ENCODE data around the gene HSD17B7. TPM values are rescaled to one million over a fixed set of nuclear protein-coding genes. Genes with fewer than 3 reads are reported as not detected.

Gene HSD17B7
- total and polyA plus RNA-seq, 9 of the 15 experiments (the other 6 are each of a cell fraction or from before 2014, with no cell fraction given): 12.7 to 48.7 (median 21.3) TPM

GRCh38 chr1:162838863-162839262 is 48.4 kb downstream of the HSD17B7 start:
- Histone ChIP-seq H3K9ac (ENCODE audit: insufficient read depth in 1 of 2, low read depth in 2 of 2, low read length in 2 of 2) (no peak overlapping the region), H2AFZ (ENCODE audit: low read depth, low read length) (no peak overlapping the region), H3K4me2 (ENCODE audit: insufficient read depth, low read length) (no peak overlapping the region), H3K9me1 (ENCODE audit: control insufficient read depth, insufficient read depth, low read length) (no peaks in the 10 kb centered on the region), H4K20me1 (replicated peaks; ENCODE audit: control insufficient read depth, insufficient read depth, low read length) (no peaks in the 10 kb centered on the region), H3K79me2 (ENCODE audit: control insufficient read depth, insufficient read depth, low read length) (no peaks in the 10 kb centered on the region), H3K27me3 (ENCODE audit: control insufficient read depth in 2 of 2, insufficient read depth in 2 of 2, low read length in 2 of 2) (peaks cover 0 to 2% of the 10 kb centered on the region in 2 experiments; a peak in 1 of 5 replicates), H3K36me3 (ENCODE audit: control insufficient read depth, insufficient read depth, low read length) (no peaks in the 10 kb centered on the region), H3K9me3 (replicated peaks; ENCODE audit: control insufficient read depth, insufficient read depth, low read depth, low read length) (0 out of 2 replicates have a peak, but pooled peaks cover 4% of the 10 kb centered on the region), H3K27ac (ENCODE audit: extremely low read depth, low read depth, low read length) (no peak overlapping the region), H3K4me3 (no peak overlapping the region), H3K4me1 (replicated peaks in 1 of 2; ENCODE audit: control insufficient read depth in 2 of 2, insufficient read depth in 2 of 2, low read length in 2 of 2) (no peaks in the 10 kb centered on the region)
- intact Hi-C loops (cut with micrococcal nuclease) (no loop called here), in situ Hi-C loops (cut with MboI) (no loop called here)
- ATAC-seq (no peak), FAIRE-seq (no peak), DNase-seq (ENCODE audit: extremely low read depth in 1 of 4, low spot score in 3 of 4) (no peak)
- CTCF ChIA-PET (ENCODE audit: low intra/inter-chr PET ratio): no interaction called here
- TF ChIP-seq CHD2 (IDR thresholded peaks at IDR 0.05; ENCODE audit: low read depth, low read length) (no peak), NCOA1 (IDR thresholded peaks at IDR 0.05; ENCODE audit: low read depth) (no peak), ZZZ3 (IDR thresholded peaks at IDR 0.05) (no peak), PHB (CRISPR knock-in tag; IDR thresholded peaks at IDR 0.05) (no peak)
- WGBS (ENCODE audit: insufficient coverage, low coverage, missing lambda C conversion rate): 0% methylated on average over 4 of the region's 4 CpGs
- BruUV-seq (replicated peaks): no TSS peak
- POLR2A ChIA-PET: no interaction called here

- CTCF ChIA-PET (ENCODE audit: low intra/inter-chr PET ratio): no interaction called here
- no peak for FAIRE-seq
- TF ChIP-seq RFX1 (IDR thresholded peaks at IDR 0.05) (no peak), U2AF2 (optimal IDR thresholded peaks at IDR 0.05; ENCODE audit: low read depth, low read length) (no peak), ZNF263 (CRISPR knock-in tag; IDR thresholded peaks at IDR 0.05; ENCODE audit: borderline replicate concordance) (no peak), MAFF (IDR thresholded peaks at IDR 0.05; ENCODE audit: low read length) (peak; percentile 67), HMG20B (CRISPR knock-in tag; IDR thresholded peaks at IDR 0.05) (no peak), C11orf30 (IDR thresholded peaks at IDR 0.05; ENCODE audit: low read depth) (peak; percentile 66; the same call in 1 of the 2 replicates), NR0B1 (IDR thresholded peaks at IDR 0.05; ENCODE audit: partially characterized antibody) (no peak), RHOXF2B (CRISPR knock-in tag; conservative IDR thresholded peaks at IDR 0.05) (no peak)
- TF ChIP-seq, protein P1, sequence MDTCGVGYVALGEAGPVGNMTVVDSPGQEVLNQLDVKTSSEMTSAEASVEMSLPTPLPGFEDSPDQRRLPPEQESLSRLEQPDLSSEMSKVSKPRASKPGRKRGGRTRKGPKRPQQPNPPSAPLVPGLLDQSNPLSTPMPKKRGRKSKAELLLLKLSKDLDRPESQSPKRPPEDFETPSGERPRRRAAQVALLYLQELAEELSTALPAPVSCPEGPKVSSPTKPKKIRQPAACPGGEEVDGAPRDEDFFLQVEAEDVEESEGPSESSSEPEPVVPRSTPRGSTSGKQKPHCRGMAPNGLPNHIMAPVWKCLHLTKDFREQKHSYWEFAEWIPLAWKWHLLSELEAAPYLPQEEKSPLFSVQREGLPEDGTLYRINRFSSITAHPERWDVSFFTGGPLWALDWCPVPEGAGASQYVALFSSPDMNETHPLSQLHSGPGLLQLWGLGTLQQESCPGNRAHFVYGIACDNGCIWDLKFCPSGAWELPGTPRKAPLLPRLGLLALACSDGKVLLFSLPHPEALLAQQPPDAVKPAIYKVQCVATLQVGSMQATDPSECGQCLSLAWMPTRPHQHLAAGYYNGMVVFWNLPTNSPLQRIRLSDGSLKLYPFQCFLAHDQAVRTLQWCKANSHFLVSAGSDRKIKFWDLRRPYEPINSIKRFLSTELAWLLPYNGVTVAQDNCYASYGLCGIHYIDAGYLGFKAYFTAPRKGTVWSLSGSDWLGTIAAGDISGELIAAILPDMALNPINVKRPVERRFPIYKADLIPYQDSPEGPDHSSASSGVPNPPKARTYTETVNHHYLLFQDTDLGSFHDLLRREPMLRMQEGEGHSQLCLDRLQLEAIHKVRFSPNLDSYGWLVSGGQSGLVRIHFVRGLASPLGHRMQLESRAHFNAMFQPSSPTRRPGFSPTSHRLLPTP (IDR thresholded peaks at IDR 0.05; ENCODE audit: borderline replicate concordance, extremely low read depth, insufficient read length): no peak
Observed at GRCh38 chr1:162840250-162840839, 49.8 kb downstream of the HSD17B7 start.

More at GRCh38 chr1:162840250-162840839, 49.8 kb downstream of the HSD17B7 start:
- ATAC-seq: peak; percentile 37; the same call in 1 of the 3 replicates
- Histone ChIP-seq H3K27ac (ENCODE audit: extremely low read depth, low read depth, low read length) (no peak overlapping the region), H3K79me2 (ENCODE audit: control insufficient read depth, insufficient read depth, low read length) (no peaks in the 10 kb centered on the region), H3K9me3 (replicated peaks; ENCODE audit: control insufficient read depth, insufficient read depth, low read depth, low read length) (0 out of 2 replicates have a peak, but pooled peaks cover 4% of the 10 kb centered on the region), H3K9ac (ENCODE audit: insufficient read depth in 1 of 2, low read depth in 2 of 2, low read length in 2 of 2) (no peak overlapping the region), H3K27me3 (ENCODE audit: control insufficient read depth in 2 of 2, insufficient read depth in 2 of 2, low read length in 2 of 2) (peaks cover 0 to 2% of the 10 kb centered on the region in 2 experiments; a peak in 1 of 5 replicates), H3K4me3 (no peak overlapping the region), H2AFZ (ENCODE audit: low read depth, low read length) (no peak overlapping the region), H3K4me2 (ENCODE audit: insufficient read depth, low read length) (no peak overlapping the region), H3K4me1 (replicated peaks in 1 of 2; ENCODE audit: control insufficient read depth in 2 of 2, insufficient read depth in 2 of 2, low read length in 2 of 2) (no peaks in the 10 kb centered on the region), H3K9me1 (ENCODE audit: control insufficient read depth, insufficient read depth, low read length) (no peaks in the 10 kb centered on the region), H3K36me3 (ENCODE audit: control insufficient read depth, insufficient read depth, low read length) (no peaks in the 10 kb centered on the region), H4K20me1 (replicated peaks; ENCODE audit: control insufficient read depth, insufficient read depth, low read length) (no peaks in the 10 kb centered on the region)
- BruUV-seq (replicated peaks): no TSS peak
- intact Hi-C loops (cut with micrococcal nuclease) (no loop called here), in situ Hi-C loops (cut with MboI) (no loop called here)
- POLR2A ChIA-PET: no interaction called here
- DNase-seq (ENCODE audit: extremely low read depth in 1 of 4, low spot score in 3 of 4): no peak

Data from K562 (cell line).